GM12873 (cell line): ENCODE data around the gene ZAR1.

ENCODE experiments used
- CTCF ChIP-seq: IDR thresholded peaks from 2 replicates; pipeline ENCODE4 v1.5.1; 2012; ENCODE audit warnings: low read depth, mild to moderate bottlenecking, moderate library complexity, low read length, control low read depth; ENCODE audit not compliant: insufficient read depth; ENCODE audit errors: missing control alignments

The ZAR1 gene

GRCh38 chr4:48490012-48490679 lies at the start of gene ZAR1:
Gene ZAR1 (plus strand): TSS chr4:48490252. CDS start chr4:48490292, 40 bp downstream.
- no peak for TF ChIP-seq CTCF

- peak; percentile 25 for TF ChIP-seq CTCF
Observed at GRCh38 chr4:48445704-48446103, 44.3 kb upstream of the ZAR1 start.

GRCh38 chr4:48446642-48447041 lies 43.4 kb upstream of the ZAR1 start:
- TF ChIP-seq CTCF: no peak

GRCh38 chr4:48449151-48449550 lies 40.9 kb upstream of the ZAR1 start:
- TF ChIP-seq CTCF: no peak

GRCh38 chr4:48450740-48451139 lies 39.3 kb upstream of the ZAR1 start:
- no peak for TF ChIP-seq CTCF

- no peak for TF ChIP-seq CTCF
Observed at GRCh38 chr4:48454591-48454990, 35.5 kb upstream of the ZAR1 start.

GRCh38 chr4:48461000-48461399 lies 29.1 kb upstream of the ZAR1 start:
- no peak for TF ChIP-seq CTCF
